A549 (cell line): ENCODE results near the gene VTA1.

ENCODE experiments used
- POLR2A ChIP-seq: IDR thresholded peaks from 2 replicates; pipeline ENCODE4 v1.6.1; 2012; ENCODE audit warnings: mild to moderate bottlenecking, low read length
- TF ChIP-seq, protein P1 (sequence below): IDR thresholded peaks from 2 replicates; pipeline ENCODE4 v1.6.1; 2012

DNA sequence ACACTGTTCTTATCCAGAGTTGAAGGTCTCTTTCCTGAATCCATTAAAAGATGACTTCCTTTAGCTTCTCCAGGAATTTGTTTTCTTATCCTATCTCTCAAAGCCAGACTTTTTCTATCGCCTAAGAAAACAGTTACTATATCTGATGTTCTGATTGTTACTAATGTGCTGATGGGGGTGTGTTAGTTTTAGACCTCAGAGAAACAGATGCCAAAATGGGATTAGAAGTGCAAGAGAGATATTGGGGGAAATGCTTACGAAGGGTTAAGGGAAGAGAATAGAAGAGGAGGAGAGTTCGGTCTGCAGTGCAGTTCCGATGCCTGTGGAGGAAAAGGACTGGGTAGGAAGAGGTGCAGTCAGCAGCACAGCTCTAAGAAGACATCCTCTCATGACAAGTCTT, 119.0 kb downstream of the VTA1 start:
- TF ChIP-seq, protein P1, sequence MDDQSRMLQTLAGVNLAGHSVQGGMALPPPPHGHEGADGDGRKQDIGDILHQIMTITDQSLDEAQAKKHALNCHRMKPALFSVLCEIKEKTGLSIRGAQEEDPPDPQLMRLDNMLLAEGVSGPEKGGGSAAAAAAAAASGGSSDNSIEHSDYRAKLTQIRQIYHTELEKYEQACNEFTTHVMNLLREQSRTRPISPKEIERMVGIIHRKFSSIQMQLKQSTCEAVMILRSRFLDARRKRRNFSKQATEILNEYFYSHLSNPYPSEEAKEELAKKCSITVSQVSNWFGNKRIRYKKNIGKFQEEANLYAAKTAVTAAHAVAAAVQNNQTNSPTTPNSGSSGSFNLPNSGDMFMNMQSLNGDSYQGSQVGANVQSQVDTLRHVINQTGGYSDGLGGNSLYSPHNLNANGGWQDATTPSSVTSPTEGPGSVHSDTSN: no peak
- no peak for TF ChIP-seq POLR2A
